ENCODE results near the gene PSG7. TPM values are rescaled to one million over a fixed set of nuclear protein-coding genes. Genes with fewer than 3 reads are reported as not detected.
"Not testable (repeated sequence)": the region's sequence is repeated elsewhere in the genome, so short reads cannot be mapped to it uniquely, and the experiment has no call there.

Gene PSG7
- total RNA-seq, 2 donors from 2014 or later: not detected

GRCh38 chr19:42911731-42912130, 25.3 kb downstream of the PSG7 start:
- not testable (repeated sequence) for H3K27me3 ChIP-seq (ENCODE audit: control insufficient read depth, insufficient read depth, low read length, poor library complexity, severe bottlenecking); H3K9ac ChIP-seq (ENCODE audit: extremely low read depth, low read length, poor library complexity, severe bottlenecking); H3K27ac Mint-ChIP-seq; H3K27me3 Mint-ChIP-seq (ENCODE audit: insufficient read depth); H3K9me3 ChIP-seq (ENCODE audit: control insufficient read depth, low read length); H3K4me3 ChIP-seq (ENCODE audit: low read length); H3K36me3 Mint-ChIP-seq (ENCODE audit: low read depth); H3K4me1 Mint-ChIP-seq; H3K36me3 ChIP-seq (ENCODE audit: control insufficient read depth, insufficient read depth, low read length); DNase-seq; H3K4me3 Mint-ChIP-seq; H3K27ac ChIP-seq (ENCODE audit: low read depth, low read length); H3K4me1 ChIP-seq (ENCODE audit: control insufficient read depth, insufficient read depth, low read length)
- 88 to 92% methylated on average over 2 to 5 of the region's 5 CpGs for WGBS, 2 experiments (ENCODE audit: insufficient coverage in 1 of 2, insufficient read length in 1 of 2)
- peaks cover 95% of the 10 kb centered on the region for H3K9me3 Mint-ChIP-seq

DNA sequence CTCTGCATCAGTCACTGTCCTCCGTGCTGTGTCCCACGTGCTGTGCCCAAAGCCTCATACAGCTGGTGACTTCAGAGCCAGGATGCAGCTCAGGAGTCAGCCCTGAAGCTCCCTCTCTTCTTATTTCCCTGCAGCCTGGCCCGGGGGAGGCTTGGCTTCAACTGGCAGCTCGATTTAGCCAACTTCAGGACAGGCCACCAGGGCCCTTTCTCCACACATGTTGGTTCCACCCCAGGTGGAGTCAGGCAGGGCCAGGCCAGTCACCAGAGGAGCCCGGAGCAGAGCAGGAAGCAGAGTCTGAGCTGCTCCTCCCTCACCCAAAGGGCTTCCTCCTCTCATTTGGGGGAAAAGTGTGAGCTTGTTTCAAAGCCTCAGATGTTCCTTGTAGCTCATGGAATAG, 30.8 kb downstream of the PSG7 start:
- not testable (repeated sequence) for H3K27ac ChIP-seq (ENCODE audit: low read depth, low read length); H3K27me3 ChIP-seq (ENCODE audit: control insufficient read depth, insufficient read depth, low read length, poor library complexity, severe bottlenecking); DNase-seq; H3K9ac ChIP-seq (ENCODE audit: extremely low read depth, low read length, poor library complexity, severe bottlenecking); H3K27me3 Mint-ChIP-seq (ENCODE audit: insufficient read depth); H3K4me1 ChIP-seq (ENCODE audit: control insufficient read depth, insufficient read depth, low read length); H3K4me1 Mint-ChIP-seq; H3K4me3 Mint-ChIP-seq; H3K27ac Mint-ChIP-seq; H3K9me3 ChIP-seq (ENCODE audit: control insufficient read depth, low read length); H3K4me3 ChIP-seq (ENCODE audit: low read length); H3K36me3 Mint-ChIP-seq (ENCODE audit: low read depth); H3K36me3 ChIP-seq (ENCODE audit: control insufficient read depth, insufficient read depth, low read length)
- peaks cover 87% of the 10 kb centered on the region for H3K9me3 Mint-ChIP-seq
- 77% methylated on average over 4 to 5 of the region's 5 CpGs for WGBS, 2 experiments (ENCODE audit: insufficient coverage in 1 of 2, insufficient read length in 1 of 2)

DNA sequence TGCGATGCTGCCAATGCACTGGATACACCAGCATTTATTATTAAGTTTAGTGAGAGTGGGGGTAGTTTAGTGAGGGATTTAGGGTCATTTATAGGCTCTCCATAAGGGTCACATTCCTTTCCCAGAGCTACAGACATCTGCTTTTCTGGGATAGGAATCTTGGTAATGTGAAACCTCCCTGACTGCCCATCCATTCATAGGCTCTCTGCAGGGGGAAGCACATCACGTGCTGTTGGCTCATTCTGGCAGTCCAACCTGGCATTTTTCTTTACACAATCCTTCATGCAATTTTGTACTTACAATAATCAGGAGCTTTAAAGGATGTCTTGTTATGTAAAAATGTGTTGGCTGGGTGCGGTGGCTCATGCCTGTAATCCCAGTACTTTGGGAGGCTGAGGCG, 36.4 kb downstream of the PSG7 start:
- peak overlapping the region; percentile 66 for H3K27ac ChIP-seq (ENCODE audit: low read depth, low read length)
- DNase-seq; H3K4me1 ChIP-seq (ENCODE audit: control insufficient read depth, insufficient read depth, low read length); H3K36me3 Mint-ChIP-seq (ENCODE audit: low read depth); H3K27me3 Mint-ChIP-seq (ENCODE audit: insufficient read depth); H3K27ac Mint-ChIP-seq; H3K27me3 ChIP-seq (ENCODE audit: control insufficient read depth, insufficient read depth, low read length, poor library complexity, severe bottlenecking); H3K9me3 ChIP-seq (ENCODE audit: control insufficient read depth, low read length); H3K36me3 ChIP-seq (ENCODE audit: control insufficient read depth, insufficient read depth, low read length); H3K9ac ChIP-seq (ENCODE audit: extremely low read depth, low read length, poor library complexity, severe bottlenecking); H3K4me3 Mint-ChIP-seq; H3K4me1 Mint-ChIP-seq; H3K4me3 ChIP-seq (ENCODE audit: low read length): not testable (repeated sequence)
- peaks cover 86% of the 10 kb centered on the region for H3K9me3 Mint-ChIP-seq
- 80 to 89% methylated on average over 3 to 4 of the region's 4 CpGs for WGBS, 2 experiments (ENCODE audit: insufficient coverage in 1 of 2, insufficient read length in 1 of 2)

DNA sequence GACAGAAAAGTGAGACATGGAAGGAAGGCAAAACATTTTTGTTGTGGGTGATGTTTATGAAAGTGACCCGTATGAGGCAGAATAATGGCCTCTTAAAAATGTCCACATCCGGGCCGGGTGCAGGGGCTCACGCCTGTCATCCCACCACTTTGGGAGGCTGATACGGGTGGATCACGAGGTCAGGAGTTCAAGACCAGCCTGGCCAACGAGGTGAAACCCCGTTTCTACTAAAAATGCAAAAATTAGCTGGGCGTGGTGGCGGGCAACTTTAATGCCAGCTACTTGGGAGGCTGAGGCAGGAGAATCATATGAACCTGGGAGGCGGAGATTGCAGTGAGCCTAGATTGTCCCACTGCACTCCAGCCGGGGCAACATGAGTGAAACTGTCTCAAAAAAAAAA, 37.3 kb downstream of the PSG7 start:
- not testable (repeated sequence) for H3K4me1 Mint-ChIP-seq; H3K27ac Mint-ChIP-seq; H3K4me3 Mint-ChIP-seq; H3K36me3 Mint-ChIP-seq (ENCODE audit: low read depth); DNase-seq; H3K9me3 ChIP-seq (ENCODE audit: control insufficient read depth, low read length); H3K4me3 ChIP-seq (ENCODE audit: low read length); H3K27me3 ChIP-seq (ENCODE audit: control insufficient read depth, insufficient read depth, low read length, poor library complexity, severe bottlenecking); H3K9ac ChIP-seq (ENCODE audit: extremely low read depth, low read length, poor library complexity, severe bottlenecking); H3K36me3 ChIP-seq (ENCODE audit: control insufficient read depth, insufficient read depth, low read length); H3K4me1 ChIP-seq (ENCODE audit: control insufficient read depth, insufficient read depth, low read length); H3K27me3 Mint-ChIP-seq (ENCODE audit: insufficient read depth); H3K27ac ChIP-seq (ENCODE audit: low read depth, low read length)
- peaks cover 82% of the 10 kb centered on the region for H3K9me3 Mint-ChIP-seq
- 86 to 92% methylated on average over 7 to 11 of the region's 12 CpGs for WGBS, 2 experiments (ENCODE audit: insufficient coverage in 1 of 2, insufficient read length in 1 of 2)

DNA sequence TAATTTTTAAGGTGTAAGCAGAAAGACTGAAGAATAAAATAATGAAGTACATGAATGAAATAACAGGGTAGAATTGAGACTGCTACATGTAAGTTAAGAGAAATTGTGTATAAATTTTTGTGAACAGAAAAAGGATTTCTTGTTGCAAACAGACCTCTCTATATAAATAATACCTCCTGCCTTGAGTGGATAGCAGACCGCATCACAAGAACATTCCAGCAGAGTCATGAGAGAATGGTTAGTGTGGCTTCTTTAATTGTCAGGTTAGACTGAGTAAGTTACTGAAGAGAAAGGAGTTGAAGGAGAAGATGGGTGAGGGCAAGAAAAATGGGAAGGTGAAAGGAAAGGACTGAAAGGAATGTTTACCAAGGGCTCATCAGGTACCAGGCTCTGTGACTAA, 37.9 kb downstream of the PSG7 start:
- H3K36me3 ChIP-seq (ENCODE audit: control insufficient read depth, insufficient read depth, low read length); H3K9me3 ChIP-seq (ENCODE audit: control insufficient read depth, low read length); H3K27ac ChIP-seq (ENCODE audit: low read depth, low read length); H3K36me3 Mint-ChIP-seq (ENCODE audit: low read depth); H3K27me3 ChIP-seq (ENCODE audit: control insufficient read depth, insufficient read depth, low read length, poor library complexity, severe bottlenecking); H3K27ac Mint-ChIP-seq; H3K4me1 ChIP-seq (ENCODE audit: control insufficient read depth, insufficient read depth, low read length); H3K4me3 Mint-ChIP-seq; H3K27me3 Mint-ChIP-seq (ENCODE audit: insufficient read depth); H3K4me3 ChIP-seq (ENCODE audit: low read length); DNase-seq; H3K9ac ChIP-seq (ENCODE audit: extremely low read depth, low read length, poor library complexity, severe bottlenecking); H3K4me1 Mint-ChIP-seq: not testable (repeated sequence)
- peaks cover 84% of the 10 kb centered on the region for H3K9me3 Mint-ChIP-seq
- WGBS, 2 experiments (ENCODE audit: insufficient coverage in 1 of 2, insufficient read length in 1 of 2): 92% methylated on average over 1 of the region's 1 CpG; no CpG with 5 or more reads in 1 of the 2 experiments

- not testable (repeated sequence) for DNase-seq; H3K9me3 ChIP-seq (ENCODE audit: control insufficient read depth, low read length); H3K4me1 ChIP-seq (ENCODE audit: control insufficient read depth, insufficient read depth, low read length); H3K4me1 Mint-ChIP-seq; H3K27me3 Mint-ChIP-seq (ENCODE audit: insufficient read depth); H3K4me3 Mint-ChIP-seq; H3K36me3 ChIP-seq (ENCODE audit: control insufficient read depth, insufficient read depth, low read length); H3K27me3 ChIP-seq (ENCODE audit: control insufficient read depth, insufficient read depth, low read length, poor library complexity, severe bottlenecking); H3K27ac ChIP-seq (ENCODE audit: low read depth, low read length); H3K27ac Mint-ChIP-seq; H3K4me3 ChIP-seq (ENCODE audit: low read length); H3K9ac ChIP-seq (ENCODE audit: extremely low read depth, low read length, poor library complexity, severe bottlenecking); H3K36me3 Mint-ChIP-seq (ENCODE audit: low read depth)
- 91% methylated on average over 1 of the region's 1 CpG; no CpG with 5 or more reads in 1 of the 2 experiments for WGBS, 2 experiments (ENCODE audit: insufficient coverage in 1 of 2, insufficient read length in 1 of 2)
- peaks cover 87% of the 10 kb centered on the region for H3K9me3 Mint-ChIP-seq
Measured at GRCh38 chr19:42898656-42899055, 38.4 kb downstream of the PSG7 start.

GRCh38 chr19:42897729-42898128, 39.3 kb downstream of the PSG7 start:
- not testable (repeated sequence) for DNase-seq; H3K4me3 Mint-ChIP-seq; H3K36me3 ChIP-seq (ENCODE audit: control insufficient read depth, insufficient read depth, low read length); H3K27me3 Mint-ChIP-seq (ENCODE audit: insufficient read depth); H3K4me1 Mint-ChIP-seq; H3K4me3 ChIP-seq (ENCODE audit: low read length); H3K9ac ChIP-seq (ENCODE audit: extremely low read depth, low read length, poor library complexity, severe bottlenecking); H3K27ac Mint-ChIP-seq; H3K9me3 ChIP-seq (ENCODE audit: control insufficient read depth, low read length); H3K27ac ChIP-seq (ENCODE audit: low read depth, low read length); H3K4me1 ChIP-seq (ENCODE audit: control insufficient read depth, insufficient read depth, low read length); H3K36me3 Mint-ChIP-seq (ENCODE audit: low read depth); H3K27me3 ChIP-seq (ENCODE audit: control insufficient read depth, insufficient read depth, low read length, poor library complexity, severe bottlenecking)
- 71% methylated on average over 1 of the region's 1 CpG; no CpG with 5 or more reads in 1 of the 2 experiments for WGBS, 2 experiments (ENCODE audit: insufficient coverage in 1 of 2, insufficient read length in 1 of 2)
- peaks cover 88% of the 10 kb centered on the region for H3K9me3 Mint-ChIP-seq
